ENCODE measurements around the gene ZNF22.

- TF ChIP-seq, protein P1, sequence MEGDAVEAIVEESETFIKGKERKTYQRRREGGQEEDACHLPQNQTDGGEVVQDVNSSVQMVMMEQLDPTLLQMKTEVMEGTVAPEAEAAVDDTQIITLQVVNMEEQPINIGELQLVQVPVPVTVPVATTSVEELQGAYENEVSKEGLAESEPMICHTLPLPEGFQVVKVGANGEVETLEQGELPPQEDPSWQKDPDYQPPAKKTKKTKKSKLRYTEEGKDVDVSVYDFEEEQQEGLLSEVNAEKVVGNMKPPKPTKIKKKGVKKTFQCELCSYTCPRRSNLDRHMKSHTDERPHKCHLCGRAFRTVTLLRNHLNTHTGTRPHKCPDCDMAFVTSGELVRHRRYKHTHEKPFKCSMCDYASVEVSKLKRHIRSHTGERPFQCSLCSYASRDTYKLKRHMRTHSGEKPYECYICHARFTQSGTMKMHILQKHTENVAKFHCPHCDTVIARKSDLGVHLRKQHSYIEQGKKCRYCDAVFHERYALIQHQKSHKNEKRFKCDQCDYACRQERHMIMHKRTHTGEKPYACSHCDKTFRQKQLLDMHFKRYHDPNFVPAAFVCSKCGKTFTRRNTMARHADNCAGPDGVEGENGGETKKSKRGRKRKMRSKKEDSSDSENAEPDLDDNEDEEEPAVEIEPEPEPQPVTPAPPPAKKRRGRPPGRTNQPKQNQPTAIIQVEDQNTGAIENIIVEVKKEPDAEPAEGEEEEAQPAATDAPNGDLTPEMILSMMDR (IDR thresholded peaks at IDR 0.05 in 4 of 5, conservative IDR thresholded peaks at IDR 0.05 in 1 of 5) = no peak
- TF ChIP-seq POLR2A (IDR thresholded peaks at IDR 0.05) = no peak
Measured at GRCh38 chr10:44985175-44985681, 15.5 kb upstream of the ZNF22 start.
